GM19328 (cell line): Measurements from ENCODE around the gene CNTNAP2.
"Not testable (repeated sequence)": the region's sequence is repeated elsewhere in the genome, so short reads cannot be mapped to it uniquely, and the experiment has no call there.

ENCODE experiments used
- ATAC-seq: cut with Tn5 transposase; IDR thresholded peaks from one replicate; pipeline ENCODE4 v1.9.1; 2021; ENCODE audit warnings: mild to moderate bottlenecking, moderate library complexity; ENCODE audit not compliant: unreplicated experiment

CNTNAP2 gene

GRCh38 chr7:146865696-146866095, 749.1 kb downstream of the CNTNAP2 start:
- no peak for ATAC-seq

GRCh38 chr7:146874722-146875121, 758.1 kb downstream of the CNTNAP2 start:
- no peak for ATAC-seq

GRCh38 chr7:146875237-146875785, 758.7 kb downstream of the CNTNAP2 start:
- no peak for ATAC-seq

- ATAC-seq, result no peak
Observed at GRCh38 chr7:146875981-146876380, 759.4 kb downstream of the CNTNAP2 start.

- ATAC-seq, result no peak
Observed at GRCh38 chr7:146876411-146876810, 759.8 kb downstream of the CNTNAP2 start.

GRCh38 chr7:146878901-146879300, 762.3 kb downstream of the CNTNAP2 start:
- no peak for ATAC-seq

GRCh38 chr7:146885231-146885630, 768.6 kb downstream of the CNTNAP2 start:
- no peak for ATAC-seq

- ATAC-seq, result no peak
Observed at GRCh38 chr7:146889806-146890555, 773.4 kb downstream of the CNTNAP2 start.

- ATAC-seq, result no peak
Observed at GRCh38 chr7:146892151-146892550, 775.5 kb downstream of the CNTNAP2 start.

- ATAC-seq, result no peak
Observed at GRCh38 chr7:146894927-146895326, 778.3 kb downstream of the CNTNAP2 start.

GRCh38 chr7:146902266-146902665, 785.7 kb downstream of the CNTNAP2 start:
- no peak for ATAC-seq

GRCh38 chr7:146902728-146903127, 786.1 kb downstream of the CNTNAP2 start:
- ATAC-seq, result no peak

GRCh38 chr7:146905746-146906145, 789.1 kb downstream of the CNTNAP2 start:
- not testable (repeated sequence) for ATAC-seq

GRCh38 chr7:146922782-146923181, 806.2 kb downstream of the CNTNAP2 start:
- no peak for ATAC-seq

GRCh38 chr7:146926841-146927240, 810.2 kb downstream of the CNTNAP2 start:
- ATAC-seq, result no peak

GRCh38 chr7:146937836-146938235, 821.2 kb downstream of the CNTNAP2 start:
- no peak for ATAC-seq

- no peak for ATAC-seq
Observed at GRCh38 chr7:146943483-146943882, 826.9 kb downstream of the CNTNAP2 start.

GRCh38 chr7:146948703-146949102, 832.1 kb downstream of the CNTNAP2 start:
- no peak for ATAC-seq

GRCh38 chr7:146956321-146956720, 839.7 kb downstream of the CNTNAP2 start:
- ATAC-seq, result no peak

GRCh38 chr7:146956853-146957252, 840.3 kb downstream of the CNTNAP2 start:
- no peak for ATAC-seq

- no peak for ATAC-seq
Observed at GRCh38 chr7:146960773-146961391, 844.3 kb downstream of the CNTNAP2 start.

- no peak for ATAC-seq
Observed at GRCh38 chr7:146961617-146962016, 845.0 kb downstream of the CNTNAP2 start.
